ENCODE measurements around the gene ZNF189. TPM values are rescaled to one million over a fixed set of nuclear protein-coding genes. Genes with fewer than 3 reads are reported as not detected.

ZNF189 gene
- total and polyA plus RNA-seq, 7 donors: 6.1 to 31.3 (median 10.5) TPM

DNA sequence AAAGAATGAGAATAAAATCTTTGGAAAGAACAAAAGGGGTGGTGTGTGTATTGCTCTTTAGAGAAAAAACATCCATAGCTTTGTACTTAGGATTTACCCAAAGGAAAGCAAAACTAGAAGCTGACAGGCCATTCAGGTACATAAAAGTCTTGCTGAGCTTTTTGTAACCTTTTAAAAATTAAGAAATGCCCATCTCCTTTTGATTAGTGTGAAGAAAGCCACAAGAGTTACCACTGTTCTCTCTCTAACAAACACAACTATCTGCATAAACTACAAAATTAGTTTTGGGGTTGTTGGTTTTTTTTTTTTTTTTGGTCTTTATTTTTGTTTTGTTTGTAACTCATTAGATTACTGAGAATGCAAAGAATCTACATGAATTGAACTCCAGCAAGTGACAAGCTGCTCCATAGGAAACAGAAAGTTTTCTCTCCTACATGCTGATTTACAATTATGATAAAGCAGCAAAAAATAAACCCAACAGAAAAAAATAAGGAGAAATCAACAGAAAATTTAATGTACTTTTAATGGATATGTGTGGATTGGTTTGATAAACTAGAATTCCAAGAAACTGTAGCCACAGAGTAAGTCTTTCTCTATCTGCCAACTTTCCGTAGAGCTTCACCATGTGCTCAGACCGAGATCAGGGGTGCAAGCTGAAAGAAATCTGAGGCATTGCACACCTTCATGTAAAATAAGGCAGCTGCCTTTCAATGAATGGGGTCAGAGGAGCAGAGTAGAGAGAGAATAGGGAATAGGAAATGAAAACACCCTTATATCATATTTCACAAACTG lies 26.1 kb upstream of the ZNF189 start:
- intact Hi-C loops (cut with DNase I): no loop called here
- TF ChIP-seq, protein P1, sequence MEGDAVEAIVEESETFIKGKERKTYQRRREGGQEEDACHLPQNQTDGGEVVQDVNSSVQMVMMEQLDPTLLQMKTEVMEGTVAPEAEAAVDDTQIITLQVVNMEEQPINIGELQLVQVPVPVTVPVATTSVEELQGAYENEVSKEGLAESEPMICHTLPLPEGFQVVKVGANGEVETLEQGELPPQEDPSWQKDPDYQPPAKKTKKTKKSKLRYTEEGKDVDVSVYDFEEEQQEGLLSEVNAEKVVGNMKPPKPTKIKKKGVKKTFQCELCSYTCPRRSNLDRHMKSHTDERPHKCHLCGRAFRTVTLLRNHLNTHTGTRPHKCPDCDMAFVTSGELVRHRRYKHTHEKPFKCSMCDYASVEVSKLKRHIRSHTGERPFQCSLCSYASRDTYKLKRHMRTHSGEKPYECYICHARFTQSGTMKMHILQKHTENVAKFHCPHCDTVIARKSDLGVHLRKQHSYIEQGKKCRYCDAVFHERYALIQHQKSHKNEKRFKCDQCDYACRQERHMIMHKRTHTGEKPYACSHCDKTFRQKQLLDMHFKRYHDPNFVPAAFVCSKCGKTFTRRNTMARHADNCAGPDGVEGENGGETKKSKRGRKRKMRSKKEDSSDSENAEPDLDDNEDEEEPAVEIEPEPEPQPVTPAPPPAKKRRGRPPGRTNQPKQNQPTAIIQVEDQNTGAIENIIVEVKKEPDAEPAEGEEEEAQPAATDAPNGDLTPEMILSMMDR (IDR thresholded peaks at IDR 0.05): no peak
- H3K27me3 ChIP-seq (ENCODE audit: insufficient read depth in 3 of 3, low read length in 2 of 3): no peaks in the 10 kb centered on the region
- no peaks in the 10 kb centered on the region for H3K36me3 ChIP-seq (ENCODE audit: insufficient read depth in 1 of 2, low read depth in 1 of 2)
- no peak for DNase-seq
- no peaks in the 10 kb centered on the region for H3K4me1 ChIP-seq
- no peaks in the 10 kb centered on the region for H3K9me3 ChIP-seq
- WGBS, 3 donors: 21 to 48% (median 29%) methylated on average over 2 of the region's 2 CpGs
- ATAC-seq: no peak
- no peak overlapping the region for H3K4me3 ChIP-seq
- H3K27ac ChIP-seq: no peak overlapping the region

- Histone ChIP-seq H3K36me3 (ENCODE audit: insufficient read depth in 1 of 2, low read depth in 1 of 2) (no peaks in the 10 kb centered on the region), H3K4me3 (no peak overlapping the region), H3K27ac (no peak overlapping the region), H3K9me3 (no peaks in the 10 kb centered on the region), H3K27me3 (ENCODE audit: insufficient read depth in 3 of 3, low read length in 2 of 3) (no peaks in the 10 kb centered on the region), H3K4me1 (no peaks in the 10 kb centered on the region)
- DNase-seq (no peak), ATAC-seq (no peak)
- WGBS, 3 donors: 86 to 89% (median 88%) methylated on average over 12 of the region's 12 CpGs
- intact Hi-C loops (cut with DNase I): no loop called here
- TF ChIP-seq, protein P1 (IDR thresholded peaks at IDR 0.05): no peak
Measured at GRCh38 chr9:101375546-101375945, 23.1 kb upstream of the ZNF189 start.

GRCh38 chr9:101376111-101376848 lies 22.4 kb upstream of the ZNF189 start:
- intact Hi-C loops (cut with DNase I): no loop called here
- DNase-seq (no peak), ATAC-seq (no peak)
- H3K27me3 ChIP-seq (ENCODE audit: insufficient read depth in 3 of 3, low read length in 2 of 3): no peaks in the 10 kb centered on the region
- H3K4me1 ChIP-seq: no peaks in the 10 kb centered on the region
- H3K27ac ChIP-seq: no peak overlapping the region
- no peaks in the 10 kb centered on the region for H3K9me3 ChIP-seq
- 68 to 76% (median 69%) methylated on average over 6 of the region's 6 CpGs for WGBS, 3 donors
- no peaks in the 10 kb centered on the region for H3K36me3 ChIP-seq (ENCODE audit: insufficient read depth in 1 of 2, low read depth in 1 of 2)
- H3K4me3 ChIP-seq: no peak overlapping the region
- TF ChIP-seq, protein P1 (IDR thresholded peaks at IDR 0.05): no peak

- Histone ChIP-seq H3K9me3 (peaks cover 3% of the 10 kb centered on the region), H3K36me3 (ENCODE audit: insufficient read depth in 1 of 2, low read depth in 1 of 2) (no peaks in the 10 kb centered on the region), H3K27me3 (ENCODE audit: insufficient read depth in 3 of 3, low read length in 2 of 3) (no peaks in the 10 kb centered on the region), H3K4me3 (no peak overlapping the region), H3K27ac (no peak overlapping the region), H3K4me1 (no peaks in the 10 kb centered on the region)
- TF ChIP-seq, protein P1 (IDR thresholded peaks at IDR 0.05): no peak
- intact Hi-C loops (cut with DNase I): no loop called here
- ATAC-seq (no peak), DNase-seq (no peak)
Measured at GRCh38 chr9:101380295-101380694, 18.4 kb upstream of the ZNF189 start.
